ENCODE data around the gene UVRAG. TPM values are rescaled to one million over a fixed set of nuclear protein-coding genes. Genes with fewer than 3 reads are reported as not detected.
"Not testable (repeated sequence)": the region's sequence is repeated elsewhere in the genome, so short reads cannot be mapped to it uniquely, and the experiment has no call there.

Gene UVRAG
- total RNA-seq, 1 experiment from 2014 or later = 13.0 TPM

GRCh38 chr11:75878933-75879332, 63.9 kb downstream of the UVRAG start:
- Histone ChIP-seq H3K9me3 (ENCODE audit: low read length) (no peaks in the 10 kb centered on the region), H3F3A (ENCODE audit: low read length, unreplicated experiment) (no peaks in the 10 kb centered on the region), H3K4me1 (ENCODE audit: insufficient read depth, low read length) (no peaks in the 10 kb centered on the region), H2AFZ (ENCODE audit: low read length) (no peak overlapping the region), H3K9ac (ENCODE audit: low read length) (no peak overlapping the region), H3K27me3 (ENCODE audit: low read length) (no peaks in the 10 kb centered on the region), H3K79me2 (ENCODE audit: low read length) (no peaks in the 10 kb centered on the region), H3K4me2 (ENCODE audit: low read length) (no peak overlapping the region), H3K36me3 (ENCODE audit: low read depth, low read length) (no peaks in the 10 kb centered on the region), H3K4me3 (ENCODE audit: low read length) (no peak overlapping the region), H3K27ac (ENCODE audit: low read length) (no peak overlapping the region), H3K9me2 (replicated peaks; ENCODE audit: low read length) (no peaks in the 10 kb centered on the region), H4K20me1 (ENCODE audit: low read length) (peaks cover 5% of the 10 kb centered on the region; the same call in 1 of the 2 replicates)
- intact Hi-C loops (cut with micrococcal nuclease) = no loop called here
- no TSS peak for BruUV-seq (replicated peaks)
- ChIA-PET CTCF (interaction anchor here (0.7 kb wide), 1 partner anchor 15 kb away, joined by 3 read pairs; no protein-coding TSS in a partner anchor), POLR2A (ENCODE audit: unreplicated experiment) (no interaction called here)
- ATAC-seq (no peak), DNase-seq (no peak)
- TF ChIP-seq EZH2 (IDR thresholded peaks at IDR 0.05; ENCODE audit: low read length, unreplicated experiment) = no peak
- no peak for TF ChIP-seq EZH2phosphoT487 (IDR thresholded peaks at IDR 0.05; ENCODE audit: borderline replicate concordance, low read length)
- no peak for TF ChIP-seq CTCF (conservative IDR thresholded peaks at IDR 0.05; ENCODE audit: low read depth, low read length)

GRCh38 chr11:75879737-75880136, 64.7 kb downstream of the UVRAG start:
- no peaks in the 10 kb centered on the region for H3K27me3 ChIP-seq (ENCODE audit: low read length)
- no peaks in the 10 kb centered on the region for H3K9me2 ChIP-seq (replicated peaks; ENCODE audit: low read length)
- BruUV-seq (replicated peaks) = no TSS peak
- H3K4me3 ChIP-seq (ENCODE audit: low read length) = no peak overlapping the region
- H3K4me2 ChIP-seq (ENCODE audit: low read length) = no peak overlapping the region
- no peaks in the 10 kb centered on the region for H3F3A ChIP-seq (ENCODE audit: low read length, unreplicated experiment)
- H4K20me1 ChIP-seq (ENCODE audit: low read length) = peaks cover 5% of the 10 kb centered on the region; the same call in 1 of the 2 replicates
- POLR2A ChIA-PET (ENCODE audit: unreplicated experiment) = no interaction called here
- H3K4me1 ChIP-seq (ENCODE audit: insufficient read depth, low read length) = no peaks in the 10 kb centered on the region
- ATAC-seq (peak; percentile 24; the same call in 1 of the 2 replicates), DNase-seq (no peak)
- CTCF ChIA-PET = no interaction called here
- intact Hi-C loops (cut with micrococcal nuclease) = no loop called here
- no peaks in the 10 kb centered on the region for H3K9me3 ChIP-seq (ENCODE audit: low read length)
- no peaks in the 10 kb centered on the region for H3K36me3 ChIP-seq (ENCODE audit: low read depth, low read length)
- no peak for TF ChIP-seq CTCF (conservative IDR thresholded peaks at IDR 0.05; ENCODE audit: low read depth, low read length)
- no peak for TF ChIP-seq EZH2phosphoT487 (IDR thresholded peaks at IDR 0.05; ENCODE audit: borderline replicate concordance, low read length)
- no peak for TF ChIP-seq EZH2 (IDR thresholded peaks at IDR 0.05; ENCODE audit: low read length, unreplicated experiment)
- H3K9ac ChIP-seq (ENCODE audit: low read length) = no peak overlapping the region
- H3K27ac ChIP-seq (ENCODE audit: low read length) = no peak overlapping the region
- no peaks in the 10 kb centered on the region for H3K79me2 ChIP-seq (ENCODE audit: low read length)
- H2AFZ ChIP-seq (ENCODE audit: low read length) = no peak overlapping the region

GRCh38 chr11:75880343-75880742, 65.3 kb downstream of the UVRAG start:
- H3K4me1 ChIP-seq (ENCODE audit: insufficient read depth, low read length); H3K9ac ChIP-seq (ENCODE audit: low read length); H3K4me3 ChIP-seq (ENCODE audit: low read length); H3K79me2 ChIP-seq (ENCODE audit: low read length); H3K9me2 ChIP-seq (replicated peaks; ENCODE audit: low read length); BruUV-seq (replicated peaks); H3K27ac ChIP-seq (ENCODE audit: low read length); CTCF ChIA-PET; intact Hi-C loops (cut with micrococcal nuclease); H3F3A ChIP-seq (ENCODE audit: low read length, unreplicated experiment); H3K9me3 ChIP-seq (ENCODE audit: low read length); H4K20me1 ChIP-seq (ENCODE audit: low read length); ATAC-seq; H3K4me2 ChIP-seq (ENCODE audit: low read length); H3K27me3 ChIP-seq (ENCODE audit: low read length); DNase-seq; H3K36me3 ChIP-seq (ENCODE audit: low read depth, low read length); H2AFZ ChIP-seq (ENCODE audit: low read length): not testable (repeated sequence)
- POLR2A ChIA-PET (ENCODE audit: unreplicated experiment) = interaction anchor here (0.6 to 0.7 kb wide), 3 partner anchors 44 to 1328 kb away, joined by 7 to 28 read pairs (median 14); no protein-coding TSS in a partner anchor

Data from PC-3 (cell line).